GM12878 (cell line): ENCODE data around the gene LYVE1. TPM values are rescaled to one million over a fixed set of nuclear protein-coding genes. Genes with fewer than 3 reads are reported as not detected.

Source experiments
- ATAC-seq: fragments of 200-7000 bp; cut with Tn5 transposase; 3 replicates; pipeline ENCODE4 v1.9.1; 2020; ENCODE audit warnings: mild to moderate bottlenecking, moderate library complexity
- BruUV-seq: library from RNA; stranded (reverse); fragments of 400-500 nt; replicated peaks from 2 replicates; lab custom pipeline; 2021; lab: Mats Ljungman, UMichigan
- CTCF ChIA-PET: fragments of 300-600 bp; sonication (Branson Sonifier 250); formaldehyde crosslinking; extraction: SDS; loops from one replicate; lab custom pipeline; 2021; ENCODE audit warnings: inconsistent platforms; lab: Yijun Ruan, JAX
- POLR2A ChIA-PET: fragments of 350-600 bp; formaldehyde crosslinking; extraction: SDS; loops from one replicate; lab custom pipeline; 2021; ENCODE audit warnings: inconsistent platforms; lab: Charles Lee
- RAD21 ChIA-PET: fragments of 300-600 bp; sonication (Branson Sonifier 250); formaldehyde crosslinking; loops from one replicate; lab custom pipeline; 2023; ENCODE audit warnings: antibody characterized with exemption; ENCODE audit not compliant: unreplicated experiment; lab: Charles Lee
- SMC1A ChIA-PET: fragments of 300-600 bp; sonication (Branson Sonifier 250); formaldehyde crosslinking; loops from one replicate; lab custom pipeline; 2023; ENCODE audit not compliant: unreplicated experiment, uncharacterized antibody; lab: Charles Lee
- DNase-seq: peaks from one replicate; pipeline ENCODE4 v3.0.0-alpha.2; 2011; ENCODE audit warnings: low read depth, low spot score
- FAIRE-seq: peaks from 3 replicates; lab custom pipeline; 2011; peaks lifted over from hg19 to GRCh38; lab: Jason Lieb, UNC
- H2AFZ ChIP-seq: 2 replicates; pipeline ENCODE4 v1.6.0; 2011; ENCODE audit warnings: low read depth, low read length, control low read depth; ENCODE audit not compliant: control insufficient read depth
- H3K27ac ChIP-seq: 2 replicates; pipeline ENCODE4 v1.5.1; 2011; ENCODE audit warnings: control low read depth; ENCODE audit not compliant: control insufficient read depth, insufficient read depth
- H3K27me3 ChIP-seq, 2 experiments: replicated peaks in 1 of 2; 2 replicates each; pipeline versions ENCODE4 v1.6.0 to v1.6.1; 2011; ENCODE audit warnings: low read length in 1 of 2; ENCODE audit not compliant: control insufficient read depth in 2 of 2, insufficient read depth in 2 of 2
- H3K36me3 ChIP-seq, 2 experiments: 2 replicates each; pipeline ENCODE4 v1.5.1; 2011; ENCODE audit warnings: low read length in 1 of 2; ENCODE audit not compliant: control insufficient read depth in 2 of 2, insufficient read depth in 2 of 2
- H3K4me1 ChIP-seq: 2 replicates; pipeline ENCODE4 v1.6.1; 2011; ENCODE audit warnings: mild to moderate bottlenecking, low read length, moderate library complexity, mixed read lengths; ENCODE audit not compliant: control insufficient read depth, insufficient read depth
- H3K4me2 ChIP-seq: 2 replicates; pipeline ENCODE4 v1.6.0; 2011; ENCODE audit warnings: control low read depth; ENCODE audit not compliant: control insufficient read depth, insufficient read depth
- H3K4me3 ChIP-seq: fragments of 200-600 bp; sonication (generic); 2 replicates; pipeline ENCODE4 v1.5.1; 2016
- H3K79me2 ChIP-seq: 2 replicates; pipeline ENCODE4 v1.6.0; 2011; ENCODE audit warnings: low read length; ENCODE audit not compliant: control insufficient read depth, insufficient read depth
- H3K9ac ChIP-seq: 2 replicates; pipeline ENCODE4 v1.8.0; 2011; ENCODE audit warnings: low read length, control low read depth, mixed read lengths; ENCODE audit not compliant: control insufficient read depth, insufficient read depth
- H3K9me3 ChIP-seq: replicated peaks from 3 replicates; pipeline ENCODE4 v1.5.1; 2011; ENCODE audit warnings: mild to moderate bottlenecking, low read length; ENCODE audit not compliant: control insufficient read depth, insufficient read depth
- H4K20me1 ChIP-seq: 2 replicates; pipeline ENCODE4 v1.6.0; 2011; ENCODE audit not compliant: control insufficient read depth, insufficient read depth
- CHD2 ChIP-seq: IDR thresholded peaks from 2 replicates; pipeline ENCODE4 v1.6.1; 2011; ENCODE audit warnings: low read depth, low read length, improper control_type of control experiment, borderline replicate concordance
- CTCF ChIP-seq, 3 experiments: IDR thresholded peaks in 2 of 3; conservative IDR thresholded peaks in 1 of 3; 2 replicates each; pipeline ENCODE4 v1.5.1; 2011; ENCODE audit warnings: low read depth in 3 of 3, low read length in 3 of 3, mild to moderate bottlenecking in 3 of 3, control low read depth in 2 of 3, moderate library complexity in 2 of 3, inconsistent platforms in 1 of 3, mixed read lengths in 1 of 3; ENCODE audit not compliant: control insufficient read depth in 2 of 3, insufficient read depth in 1 of 3; ENCODE audit errors: extremely low read depth in 1 of 3
- EGR1 ChIP-seq, 2 experiments: IDR thresholded peaks; 1 replicate in 1 of 2; 2 replicates in 1 of 2; pipeline ENCODE4 v1.6.1; 2011 to 2012; ENCODE audit warnings: low read depth in 2 of 2, low read length in 2 of 2, borderline replicate concordance in 1 of 2, mild to moderate bottlenecking in 1 of 2, moderate library complexity in 1 of 2
- FOXK2 ChIP-seq: fragments of 450-650 bp; IDR thresholded peaks from 2 replicates; pipeline ENCODE4 v1.6.1; 2017; ENCODE audit warnings: mild to moderate bottlenecking, moderate library complexity
- GABPA ChIP-seq: IDR thresholded peaks from 2 replicates; pipeline ENCODE4 v1.6.1; 2014; ENCODE audit warnings: antibody characterized with exemption, low read depth, mild to moderate bottlenecking, inconsistent platforms
- HSF1 ChIP-seq: fragments of 150-350 bp; IDR thresholded peaks from 2 replicates; pipeline ENCODE4 v1.6.1; 2014; ENCODE audit warnings: mild to moderate bottlenecking, low read depth, low read length
- KAT2A ChIP-seq: conservative IDR thresholded peaks from 2 replicates; pipeline ENCODE4 v1.6.1; 2011; ENCODE audit warnings: low read depth, low read length; ENCODE audit not compliant: control insufficient read depth
- KDM1A ChIP-seq: fragments of 200-600 bp; sonication (generic); IDR thresholded peaks from 2 replicates; pipeline ENCODE4 v1.6.1; 2016; ENCODE audit warnings: borderline replicate concordance
- LARP7 ChIP-seq: fragments of 450-650 bp; IDR thresholded peaks from 2 replicates; pipeline ENCODE4 v1.6.1; 2017; ENCODE audit warnings: mild to moderate bottlenecking
- STAT3 ChIP-seq: IDR thresholded peaks from 2 replicates; pipeline ENCODE4 v1.6.1; 2011; ENCODE audit warnings: low read depth, low read length, improper control_type of control experiment
- TARDBP ChIP-seq: IDR thresholded peaks from 2 replicates; pipeline ENCODE4 v1.6.1; 2016; ENCODE audit warnings: borderline replicate concordance
- ZNF592 ChIP-seq: fragments of 450-650 bp; IDR thresholded peaks from 2 replicates; pipeline ENCODE4 v1.6.1; 2017; ENCODE audit warnings: mild to moderate bottlenecking, moderate library complexity
- ZNF687 ChIP-seq: fragments of 450-650 bp; IDR thresholded peaks from 2 replicates; pipeline ENCODE4 v1.6.1; 2017; ENCODE audit warnings: mild to moderate bottlenecking, moderate library complexity
- WGBS: methylation state at CpG from one replicate; pipeline ENCODE4 v1.1.6; 2016; ENCODE audit warnings: low lambda C conversion rate; ENCODE audit not compliant: insufficient replicate concordance, insufficient coverage; ENCODE audit errors: missing lambda C conversion rate; 5-methylcytosine and 5-hydroxymethylcytosine counted together
- in situ Hi-C: fragments of 300-500 bp; cut with MboI; formaldehyde crosslinking; loops from 9 replicates; pipeline ENCODE4 v1.14.3; 2018; ENCODE audit warnings: mixed read lengths
- intact Hi-C: fragments of 100-400 bp; cut with micrococcal nuclease; formaldehyde crosslinking; loops from one replicate; pipeline ENCODE4 v1.14.2; 2022; ENCODE audit not compliant: unreplicated experiment
- polyA plus RNA-seq, 11 experiments: library from polyadenylated mRNA; depleted of rRNA in 4 of 11; unstranded in 6 of 11; stranded (reverse) in 5 of 11; fragments of >200 nt; fragmentation: Nextera tagmentation in 4 of 11; fragmentation: Illumina TruSeq in 1 of 11; extraction: Ambion mirVana in 4 of 11; extraction: Trizol in 1 of 11; gene quantifications; 1 replicate in 1 of 11; 2 replicates in 10 of 11; pipeline versions ENCODE4 v1.2.1 to v1.2.3, GENCODE V29; 2011 to 2016; ENCODE audit warnings: inconsistent platforms in 2 of 11, missing spikeins in 2 of 11, low read depth in 1 of 11
- total RNA-seq, 4 experiments: library from RNA; depleted of rRNA in 3 of 4; stranded (reverse); fragments of >200 nt in 3 of 4; fragmentation: Illumina TruSeq in 1 of 4; extraction: Trizol in 1 of 4; gene quantifications; 2 replicates each; pipeline versions ENCODE4 v1.2.1 to v1.2.3, GENCODE V29; 2013 to 2021

Gene LYVE1
- total and polyA plus RNA-seq, 10 of the 15 experiments (the other 5 are each of a cell fraction or from before 2014, with no cell fraction given), result 0.15 TPM; not detected in 9

DNA sequence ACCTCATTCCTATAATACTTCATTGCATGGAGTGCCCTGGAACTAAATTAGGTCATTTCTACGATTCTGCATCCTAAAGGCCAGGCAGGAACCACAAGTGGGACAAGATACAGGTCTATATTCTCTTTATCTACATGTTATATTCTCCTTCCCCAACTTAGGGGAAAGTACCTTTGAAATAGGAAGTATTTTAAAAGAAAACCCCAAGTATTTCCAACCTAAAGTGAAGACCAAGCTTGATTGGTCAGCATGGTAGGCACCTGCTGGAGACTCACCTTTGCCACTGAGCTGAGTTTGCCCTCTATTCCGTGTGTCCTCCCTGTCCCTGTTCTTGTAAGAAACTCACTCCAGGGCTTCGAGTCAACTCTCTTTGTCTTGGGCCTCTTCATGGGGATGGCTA, 11.2 kb upstream of the LYVE1 start:
- no peak for ATAC-seq
- ChIA-PET RAD21 (no interaction called here), POLR2A (no interaction called here), CTCF (interaction anchor here (1.2 kb wide), 1 partner anchor 166 kb away, joined by 4 read pairs; no protein-coding TSS in a partner anchor), SMC1A (no interaction called here)
- H4K20me1 ChIP-seq, result no peaks in the 10 kb centered on the region
- H3K4me3 ChIP-seq, result no peak overlapping the region
- no peak for FAIRE-seq
- H3K4me2 ChIP-seq, result no peak overlapping the region
- H3K36me3 ChIP-seq, result no peaks in the 10 kb centered on the region
- H3K4me1 ChIP-seq, result no peaks in the 10 kb centered on the region
- intact Hi-C loops, result no loop called here
- no peak overlapping the region for H3K27ac ChIP-seq
- DNase-seq, result no peak
- peaks cover 2 to 5% of the 10 kb centered on the region in 2 experiments; a peak in 3 of 4 replicates for H3K27me3 ChIP-seq
- no peaks in the 10 kb centered on the region for H3K9me3 ChIP-seq
- H3K9ac ChIP-seq, result no peak overlapping the region
- in situ Hi-C loops, result no loop called here
- 9% methylated on average over 3 of the region's 3 CpGs for WGBS
- no TSS peak for BruUV-seq
- H2AFZ ChIP-seq, result no peak overlapping the region
- H3K79me2 ChIP-seq, result no peaks in the 10 kb centered on the region
- TF ChIP-seq KAT2A, result no peak
- no peak for TF ChIP-seq GABPA
- TF ChIP-seq CTCF (IDR thresholded peaks at IDR 0.05 in 2 of 3, conservative IDR thresholded peaks at IDR 0.05 in 1 of 3; ENCODE audit: control insufficient read depth in 2 of 3, extremely low read depth in 1 of 3, insufficient read depth in 1 of 3, low read depth in 3 of 3, low read length in 3 of 3), result no peak
- TF ChIP-seq TARDBP, result no peak
- TF ChIP-seq CHD2, result no peak
- TF ChIP-seq HSF1, result no peak
- TF ChIP-seq LARP7, result no peak
- TF ChIP-seq EGR1 (IDR thresholded peaks at IDR 0.05; ENCODE audit: borderline replicate concordance in 1 of 2, low read depth in 2 of 2, low read length in 2 of 2), result no peak
- no peak for TF ChIP-seq ZNF687
- no peak for TF ChIP-seq KDM1A
- TF ChIP-seq FOXK2, result no peak
- TF ChIP-seq ZNF592, result no peak
- TF ChIP-seq STAT3, result no peak
